Panc1 (cell line): ENCODE measurements around the gene NDUFAF2. TPM values are rescaled to one million over a fixed set of nuclear protein-coding genes. Genes with fewer than 3 reads are reported as not detected.
A peak's percentile ranks its signal among the peaks of the same experiment; 100 is the strongest.

ENCODE experiments used
- ATAC-seq: fragments of 200-7000 bp; cut with Tn5 transposase; 2 replicates; pipeline ENCODE4 v1.9.1; 2020; ENCODE audit warnings: mild to moderate bottlenecking, moderate library complexity
- BruUV-seq: library from RNA; stranded (reverse); fragments of 400-500 nt; replicated peaks from 2 replicates; lab custom pipeline; 2021; lab: Mats Ljungman, UMichigan
- CTCF ChIA-PET: fragments of 300-600 bp; sonication (Branson Sonifier 250); formaldehyde crosslinking; loops from one replicate; lab custom pipeline; 2022; ENCODE audit warnings: antibody characterized with exemption; lab: Charles Lee
- POLR2A ChIA-PET: fragments of 300-600 bp; sonication (Branson Sonifier 250); formaldehyde crosslinking; loops from one replicate; lab custom pipeline; 2022; ENCODE audit warnings: antibody characterized with exemption; lab: Charles Lee
- DNase-seq: peaks from one replicate; pipeline ENCODE4 v3.0.0-alpha.2; 2010; ENCODE audit warnings: low read depth, low spot score
- H3K27ac ChIP-seq: 2 replicates; pipeline ENCODE4 v1.5.1; 2011; ENCODE audit warnings: mild to moderate bottlenecking, low read length, inconsistent platforms
- H3K27me3 ChIP-seq: fragments of 200-500 bp; sonication (Bioruptor generic); 2 replicates; pipeline ENCODE4 v1.6.0; 2014; ENCODE audit warnings: low read length, inconsistent platforms; ENCODE audit not compliant: control insufficient read depth, insufficient read depth
- H3K36me3 ChIP-seq: fragments of 200-500 bp; sonication (Bioruptor generic); 2 replicates; pipeline ENCODE4 v1.5.1; 2014; ENCODE audit warnings: inconsistent platforms, mild to moderate bottlenecking, low read length, moderate library complexity; ENCODE audit not compliant: control insufficient read depth, insufficient read depth
- H3K4me1 ChIP-seq: 2 replicates; pipeline ENCODE4 v1.5.1; 2011; ENCODE audit warnings: inconsistent platforms, mild to moderate bottlenecking, low read length, moderate library complexity; ENCODE audit not compliant: control insufficient read depth, insufficient read depth
- H3K4me3 ChIP-seq, 2 experiments: 2 replicates each; pipeline ENCODE4 v1.5.1; 2011 to 2012; ENCODE audit warnings: low read depth in 2 of 2, low read length in 2 of 2, mild to moderate bottlenecking in 2 of 2, inconsistent platforms in 1 of 2, moderate library complexity in 1 of 2
- H3K9me3 ChIP-seq: fragments of 200-500 bp; sonication (Bioruptor generic); 2 replicates; pipeline ENCODE4 v1.5.1; 2014; ENCODE audit warnings: low read depth, mild to moderate bottlenecking, inconsistent platforms, low read length, moderate library complexity; ENCODE audit not compliant: control insufficient read depth, insufficient read depth
- CTCF ChIP-seq: fragments of 450-650 bp; IDR thresholded peaks from 2 replicates; pipeline ENCODE4 v1.5.1; 2017; ENCODE audit warnings: mild to moderate bottlenecking
- POLR2AphosphoS5 ChIP-seq: IDR thresholded peaks from 2 replicates; pipeline ENCODE4 v1.6.1; 2012; ENCODE audit warnings: mild to moderate bottlenecking, low read depth, low read length, moderate library complexity
- REST ChIP-seq, 2 experiments: IDR thresholded peaks; 2 replicates each; pipeline ENCODE4 v1.6.1; 2011 to 2012; ENCODE audit warnings: low read depth in 2 of 2, control low read depth in 1 of 2, low read length in 1 of 2, mild to moderate bottlenecking in 1 of 2, moderate library complexity in 1 of 2; ENCODE audit not compliant: insufficient read depth in 1 of 2
- SIN3A ChIP-seq: IDR thresholded peaks from 2 replicates; pipeline ENCODE4 v1.6.1; 2012; ENCODE audit warnings: low read depth, mild to moderate bottlenecking, low read length, moderate library complexity, borderline replicate concordance; ENCODE audit not compliant: insufficient read depth
- TCF7L2 ChIP-seq: IDR thresholded peaks from 2 replicates; pipeline ENCODE4 v1.6.1; 2011; ENCODE audit warnings: mild to moderate bottlenecking, low read depth, low read length, inconsistent platforms
- in situ Hi-C: cut with HindIII; loops from 2 replicates; pipeline ENCODE4 v1.10.0; 2016; ENCODE audit warnings: low sequenced_read_pairs, low pct_unique_long_range_greater_than_20kb
- intact Hi-C: fragments of 100-400 bp; cut with micrococcal nuclease; formaldehyde crosslinking; loops from one replicate; pipeline ENCODE4 v1.10.0; 2022; ENCODE audit not compliant: unreplicated experiment
- total RNA-seq: library from RNA; stranded (reverse); gene quantifications from one replicate; pipeline ENCODE4 v1.2.1, GENCODE V29; 2021; ENCODE audit not compliant: unreplicated experiment

The NDUFAF2 gene
- total RNA-seq, 1 experiment from 2014 or later = 41.6 TPM

- H3K4me1 ChIP-seq = peaks cover 9% of the 10 kb centered on the region
- peak; percentile 49 for ATAC-seq
- intact Hi-C loops (no loop called here), in situ Hi-C loops (no loop called here)
- H3K27me3 ChIP-seq = no peaks in the 10 kb centered on the region
- BruUV-seq = no TSS peak
- no peaks in the 10 kb centered on the region for H3K36me3 ChIP-seq
- POLR2A ChIA-PET = no interaction called here
- peak overlapping the region; percentile 89 to 97 for H3K4me3 ChIP-seq
- peak overlapping the region; percentile 88 for H3K27ac ChIP-seq
- CTCF ChIA-PET = no interaction called here
- no peaks in the 10 kb centered on the region for H3K9me3 ChIP-seq
- no peak for DNase-seq
- 0 out of 2 replicates have a peak, but pooled peaks have one; percentile 20 for TF ChIP-seq SIN3A
- no peak; the same call in 1 of the 2 replicates for TF ChIP-seq TCF7L2
- TF ChIP-seq CTCF = no peak
Observed at GRCh38 chr5:60945813-60946187, 795 bp downstream of the NDUFAF2 start.

GRCh38 chr5:60948738-60949137, 3.7 kb downstream of the NDUFAF2 start:
- Histone ChIP-seq H3K9me3 (no peaks in the 10 kb centered on the region; the same call in 1 of the 2 replicates), H3K27ac (no peak overlapping the region), H3K4me1 (peaks cover 5% of the 10 kb centered on the region; the same call in 1 of the 2 replicates), H3K27me3 (no peaks in the 10 kb centered on the region), H3K36me3 (no peaks in the 10 kb centered on the region), H3K4me3 (no peak overlapping the region)
- ChIA-PET CTCF (no interaction called here), POLR2A (no interaction called here)
- ATAC-seq = no peak
- DNase-seq = no peak
- no peak for TF ChIP-seq REST (IDR thresholded peaks at IDR 0.05; ENCODE audit: insufficient read depth in 1 of 2, low read depth in 2 of 2, low read length in 1 of 2)
- no peak for TF ChIP-seq SIN3A
- no peak for TF ChIP-seq TCF7L2
- TF ChIP-seq CTCF = no peak
- no peak for TF ChIP-seq POLR2AphosphoS5
- intact Hi-C loops (no loop called here), in situ Hi-C loops (no loop called here)
- no TSS peak for BruUV-seq
